Mucosa of descending colon (tissue), 3 donors: Measurements from ENCODE around the gene CMTM8. TPM values are rescaled to one million over a fixed set of nuclear protein-coding genes. Genes with fewer than 3 reads are reported as not detected.
A peak's percentile ranks its signal among the peaks of the same experiment; 100 is the strongest.
"Not testable (repeated sequence)": the region's sequence is repeated elsewhere in the genome, so short reads cannot be mapped to it uniquely, and the experiment has no call there.

Experiments
- ATAC-seq: fragments of 200-7000 bp; cut with Tn5 transposase; one replicate; pipeline ENCODE4 v1.9.1; 2020; ENCODE audit warnings: mild to moderate bottlenecking, moderate library complexity
- DNase-seq, 3 donors: peaks; one replicate each; pipeline ENCODE4 v3.0.0-alpha.2; 2020
- H3K36me3 ChIP-seq: fragments of 200-600 bp; one replicate; pipeline ENCODE4 v1.8.0; 2021; ENCODE audit warnings: low read depth, mild to moderate bottlenecking
- H3K4me1 ChIP-seq: fragments of 200-600 bp; one replicate; pipeline ENCODE4 v1.8.0; 2021; ENCODE audit warnings: low read depth, mild to moderate bottlenecking
- H3K4me3 ChIP-seq: fragments of 200-600 bp; one replicate; pipeline ENCODE4 v1.8.0; 2021; ENCODE audit warnings: mild to moderate bottlenecking
- H3K9me3 ChIP-seq: fragments of 200-600 bp; one replicate; pipeline ENCODE4 v1.8.0; 2021; ENCODE audit warnings: mild to moderate bottlenecking
- CTCF ChIP-seq: fragments of 200-600 bp; IDR thresholded peaks from one replicate; pipeline ENCODE4 v1.8.0; 2022; ENCODE audit warnings: antibody characterized with exemption, mild to moderate bottlenecking
- intact Hi-C, 2 donors: fragments of 100-400 bp; cut with DNase I in 1 of 2; cut with micrococcal nuclease in 1 of 2; formaldehyde crosslinking; loops; one replicate each; pipeline versions ENCODE4 v1.11.0 to v1.11.1; 2022; cut with DNase I, micrococcal nuclease
- total RNA-seq, 3 donors: library from RNA; stranded (reverse); fragmentation: NEBNext Ultra II Directional in 2 of 3; extraction: Animal tissue kit (Norgen Biotek cat#: 25700) in 2 of 3; gene quantifications; one replicate each; pipeline versions ENCODE4 v1.2.1 to v1.2.4, GENCODE V29; 2021 to 2023
- donor health status: DM: no; HTN: no; CAD: no; lungs with moderate emphysema.
- donor health status: DM: no; HTN: no; CAD: no.
- donor health status: DM: no; HTN: yes; CAD: no.

CMTM8 gene
- total RNA-seq, 3 donors from 2014 or later: 3.5 to 10.5 (median 8.4) TPM

GRCh38 chr3:32381922-32382321, 143.4 kb downstream of the CMTM8 start:
- no peak for ATAC-seq
- no peak overlapping the region for H3K4me3 ChIP-seq
- no peaks in the 10 kb centered on the region for H3K4me1 ChIP-seq
- no peaks in the 10 kb centered on the region for H3K9me3 ChIP-seq
- TF ChIP-seq CTCF: no peak
- H3K36me3 ChIP-seq: no peaks in the 10 kb centered on the region
- intact Hi-C loops: no loop called here
- no peak for DNase-seq

- Histone ChIP-seq H3K4me3 (no peak overlapping the region), H3K4me1 (no peaks in the 10 kb centered on the region), H3K36me3 (no peaks in the 10 kb centered on the region), H3K9me3 (no peaks in the 10 kb centered on the region)
- intact Hi-C loops: no loop called here
- TF ChIP-seq CTCF: no peak
- ATAC-seq (no peak), DNase-seq (no peak)
Observed at GRCh38 chr3:32383136-32383711, 144.7 kb downstream of the CMTM8 start.

- no peak overlapping the region for H3K4me3 ChIP-seq
- H3K9me3 ChIP-seq: no peaks in the 10 kb centered on the region
- peak; percentile 50 for ATAC-seq
- H3K36me3 ChIP-seq: no peaks in the 10 kb centered on the region
- intact Hi-C loops: no loop called here
- no peak for DNase-seq
- H3K4me1 ChIP-seq: no peaks in the 10 kb centered on the region
- no peak for TF ChIP-seq CTCF
Observed at GRCh38 chr3:32384938-32385337, 146.5 kb downstream of the CMTM8 start.

- H3K9me3 ChIP-seq: no peaks in the 10 kb centered on the region
- intact Hi-C loops: no loop called here
- no peak overlapping the region for H3K4me3 ChIP-seq
- no peak for ATAC-seq
- no peak for DNase-seq
- no peaks in the 10 kb centered on the region for H3K36me3 ChIP-seq
- H3K4me1 ChIP-seq: no peaks in the 10 kb centered on the region
- TF ChIP-seq CTCF: no peak
Observed at GRCh38 chr3:32387512-32387911, 149.0 kb downstream of the CMTM8 start.

- intact Hi-C loops, H3K9me3 ChIP-seq: not testable (repeated sequence)
Observed at GRCh38 chr3:32389577-32389976, 151.1 kb downstream of the CMTM8 start.

GRCh38 chr3:32391643-32392535, 153.4 kb downstream of the CMTM8 start, which contains the start of gene CMTM7:
Gene CMTM7 (plus strand): TSS chr3:32391853. CDS start chr3:32391907, 54 bp downstream.
- H3K9me3 ChIP-seq: no peaks in the 10 kb centered on the region

More at GRCh38 chr3:32389577-32389976, 151.1 kb downstream of the CMTM8 start:
- not testable (repeated sequence) for H3K4me3 ChIP-seq, DNase-seq, H3K4me1 ChIP-seq, H3K36me3 ChIP-seq, ATAC-seq

More at GRCh38 chr3:32391643-32392535, 153.4 kb downstream of the CMTM8 start, which contains the start of gene CMTM7:
- intact Hi-C loops: no loop called here
- Histone ChIP-seq H3K36me3 (no peaks in the 10 kb centered on the region), H3K4me1 (no peaks in the 10 kb centered on the region), H3K4me3 (peak within 1 kb of the TSS; percentile 54)
- ATAC-seq: peak; percentile 87
- no peak for TF ChIP-seq CTCF
- peak; percentile 63 to 86 (median 80) for DNase-seq
